Amygdala (tissue), 56 donors: Measurements from ENCODE around the gene OR8A1.
"Not testable (repeated sequence)": the region's sequence is repeated elsewhere in the genome, so short reads cannot be mapped to it uniquely, and the experiment has no call there.

ENCODE experiments used
- DNase-seq, 56 donors: peaks; one replicate each; lab custom pipeline; 2025; lab: John Stamatoyannopoulos, UW

Gene OR8A1

GRCh38 chr11:124591430-124591829, 21.6 kb downstream of the OR8A1 start:
- DNase-seq, result no peak

DNA sequence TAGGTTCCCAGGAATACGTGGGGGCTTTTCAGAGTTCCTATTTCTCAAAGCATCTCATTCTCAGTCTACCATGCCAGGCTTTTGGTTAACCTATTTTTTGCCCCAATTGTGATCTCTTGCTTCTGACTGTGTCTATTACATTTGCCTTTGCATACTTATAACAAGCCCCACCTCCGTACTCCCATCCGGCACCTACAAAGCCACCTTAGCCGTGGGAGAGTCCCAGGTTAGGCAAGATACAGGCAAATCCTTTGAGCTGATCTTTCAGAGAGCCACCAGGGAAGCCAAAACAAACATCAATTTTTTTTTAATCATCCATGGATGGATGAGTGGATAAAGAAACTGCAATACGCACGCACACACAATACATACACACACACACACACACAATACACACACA, 22.8 kb downstream of the OR8A1 start:
- DNase-seq, result no peak

DNA sequence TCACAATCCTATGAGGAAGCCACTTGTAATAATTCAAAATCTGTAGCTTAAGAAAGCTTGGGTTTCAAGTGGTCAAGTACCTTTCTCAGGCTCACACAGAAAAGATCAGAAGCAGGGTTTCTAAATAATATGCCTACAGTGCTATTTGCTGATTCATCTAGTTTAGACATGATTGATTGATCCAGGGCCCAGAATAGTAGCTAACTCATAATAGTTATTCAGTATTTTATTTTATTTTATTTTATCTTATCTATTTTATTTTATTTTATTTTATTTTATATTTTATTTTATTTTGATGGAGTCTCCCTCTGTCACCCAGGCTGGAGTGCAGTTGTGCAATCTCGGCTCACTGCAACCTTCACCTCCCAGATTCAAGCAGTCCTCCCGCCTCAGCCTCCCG, 25.5 kb downstream of the OR8A1 start:
- DNase-seq, result no peak

GRCh38 chr11:124597626-124598025, 27.8 kb downstream of the OR8A1 start:
- no peak for DNase-seq

DNA sequence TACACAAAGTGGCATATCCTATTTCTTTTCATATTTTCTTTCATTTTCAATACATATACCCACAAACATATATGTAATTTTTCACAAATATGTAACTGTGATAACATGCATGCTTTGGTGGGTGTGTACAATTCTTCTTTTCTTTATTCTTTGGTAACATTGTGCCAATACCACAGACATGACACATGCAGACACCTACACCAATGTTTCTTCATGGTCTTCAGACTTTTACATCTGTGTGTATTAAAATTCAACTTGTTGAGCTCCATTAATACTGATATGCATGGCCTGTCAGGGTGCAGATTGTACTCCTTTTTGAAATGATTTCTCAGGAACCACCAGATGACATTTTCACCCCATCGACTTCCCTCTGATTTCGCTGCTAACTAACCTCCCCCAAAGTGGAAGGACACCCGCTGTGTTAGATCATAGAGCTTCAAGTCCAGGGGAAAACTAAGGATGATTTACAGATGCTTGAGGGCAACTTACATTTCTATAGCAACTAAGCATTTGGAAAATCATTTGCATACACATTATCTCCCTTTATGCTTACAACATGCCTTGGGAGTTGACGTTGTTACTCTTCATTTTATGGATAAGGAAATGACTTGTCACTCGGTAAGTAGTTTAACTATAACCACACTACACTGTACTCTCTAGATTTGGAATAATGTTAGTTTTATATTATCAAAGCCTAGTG, 31.0 kb downstream of the OR8A1 start:
- DNase-seq, result no peak

DNA sequence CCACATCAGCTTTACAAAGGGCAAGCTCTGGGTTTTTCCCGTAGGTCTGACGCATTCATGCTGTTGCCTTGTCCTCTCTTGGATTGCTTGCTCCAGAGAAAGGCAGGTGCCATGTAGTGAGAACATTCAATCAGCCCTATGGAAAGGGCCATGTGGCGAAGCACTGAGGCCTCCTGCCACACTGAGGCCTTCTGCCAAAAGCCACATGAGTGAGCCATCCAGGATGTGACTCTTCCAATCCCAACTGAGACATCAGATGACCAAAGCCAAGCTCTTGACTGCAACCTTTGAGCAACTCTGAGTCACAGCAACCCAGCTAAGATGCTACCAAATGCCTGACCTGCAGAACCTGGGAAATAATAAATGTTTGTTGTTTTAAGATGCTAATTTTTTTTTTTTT, 32.4 kb downstream of the OR8A1 start:
- DNase-seq, result no peak

GRCh38 chr11:124602723-124603122, 32.9 kb downstream of the OR8A1 start:
- not testable (repeated sequence) for DNase-seq

DNA sequence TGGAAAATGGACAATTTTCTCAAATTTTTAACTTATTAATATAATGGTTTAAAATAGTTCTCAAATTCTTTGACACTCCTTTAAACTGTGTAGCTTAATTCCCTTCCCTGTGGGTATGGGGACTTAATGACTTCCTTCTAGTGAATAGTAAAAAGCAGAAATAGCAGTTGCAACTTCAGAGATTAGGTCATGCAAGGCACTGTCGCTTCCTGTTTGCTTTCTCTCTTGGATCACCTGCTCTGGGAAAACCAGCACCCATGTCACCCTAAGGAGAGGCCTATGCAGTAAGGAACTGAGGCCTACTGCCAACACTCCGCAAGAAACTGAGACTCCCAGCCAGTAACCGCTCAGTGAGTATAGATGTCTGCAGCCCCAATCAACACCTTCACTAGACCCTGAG, 35.9 kb downstream of the OR8A1 start:
- peak in 1 of 56 donors; percentile 9 for DNase-seq

GRCh38 chr11:124608147-124608546, 38.4 kb downstream of the OR8A1 start:
- no peak for DNase-seq

GRCh38 chr11:124610295-124610694, 40.5 kb downstream of the OR8A1 start:
- DNase-seq, result no peak

- DNase-seq, result no peak
Observed at GRCh38 chr11:124611064-124611463, 41.3 kb downstream of the OR8A1 start, which contains the start of gene PANX3. Gene PANX3 (plus strand): TSS chr11:124611428. CDS start chr11:124611557, 129 bp downstream.

DNA sequence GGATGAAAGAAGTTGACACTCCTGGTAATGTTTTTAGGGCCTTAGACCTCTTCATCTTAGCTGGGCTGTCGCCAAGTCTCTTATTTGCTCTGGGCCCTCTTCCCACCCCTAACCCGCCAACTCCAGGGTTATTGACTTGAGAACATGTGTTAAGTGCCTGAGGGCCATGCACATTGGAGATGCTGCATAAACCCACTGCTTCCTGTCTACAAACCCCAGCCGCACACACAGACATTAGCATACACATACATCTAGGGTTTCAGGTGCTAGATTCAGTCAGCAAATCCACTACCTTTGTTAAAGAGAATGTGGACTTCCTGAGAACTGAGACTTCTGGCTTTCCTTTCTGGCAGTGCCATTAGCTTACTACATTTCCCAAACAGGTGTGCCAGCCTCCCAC, 42.2 kb downstream of the OR8A1 start:
- DNase-seq, result no peak

DNA sequence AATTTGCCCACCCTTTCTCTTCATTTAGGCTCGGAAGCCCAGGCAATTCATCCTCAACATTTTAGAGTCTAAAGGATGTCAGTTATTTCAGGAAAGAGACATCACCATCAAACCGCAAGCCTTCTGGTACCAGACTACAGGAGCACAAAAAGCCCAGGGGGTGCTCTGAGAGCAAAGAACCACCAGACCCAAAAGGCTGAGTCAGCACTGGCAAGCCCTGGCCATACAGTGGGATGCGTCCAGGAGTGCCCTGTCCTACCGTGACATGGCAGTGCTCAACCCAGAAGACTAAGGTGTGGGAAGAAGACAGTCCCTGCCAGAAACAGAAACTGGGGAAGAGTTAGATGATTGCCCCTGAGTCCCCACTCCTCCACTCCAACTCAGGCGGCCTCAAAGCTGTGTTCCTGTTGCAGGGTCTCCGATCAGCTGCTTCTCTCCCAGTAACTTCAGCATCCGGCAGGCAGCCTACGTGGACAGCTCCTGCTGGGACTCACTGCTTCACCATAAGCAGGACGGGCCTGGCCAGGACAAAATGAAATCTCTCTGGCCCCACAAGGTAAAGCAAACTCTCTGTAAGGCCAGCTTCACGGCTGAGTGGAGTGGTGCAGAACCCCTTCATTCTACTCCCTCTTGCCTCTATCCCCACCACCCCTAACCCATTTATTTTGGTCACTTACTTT, 42.9 kb downstream of the OR8A1 start:
- no peak for DNase-seq

GRCh38 chr11:124618863-124619262, 49.1 kb downstream of the OR8A1 start:
- no peak for DNase-seq
